MCF 10A (cell line): ENCODE measurements around the gene PLPP3. TPM values are rescaled to one million over a fixed set of nuclear protein-coding genes. Genes with fewer than 3 reads are reported as not detected.
A peak's percentile ranks its signal among the peaks of the same experiment; 100 is the strongest.

Experiments
- BruUV-seq: library from RNA; stranded (reverse); fragments of 400-500 nt; replicated peaks from 2 replicates; lab custom pipeline; 2021; lab: Mats Ljungman, UMichigan
- CTCF ChIA-PET: fragments of 300-600 bp; sonication (Branson Sonifier 250); formaldehyde crosslinking; extraction: SDS; loops from one replicate; lab custom pipeline; 2021; ENCODE audit warnings: antibody characterized with exemption, inconsistent platforms; lab: Yijun Ruan, JAX
- POLR2A ChIA-PET: fragments of 300-600, 350-650 bp; sonication (Branson Sonifier 250); formaldehyde crosslinking; extraction: SDS; loops from one replicate; lab custom pipeline; 2020; ENCODE audit warnings: antibody characterized with exemption, inconsistent platforms; lab: Yijun Ruan, JAX
- DNase-seq: peaks from one replicate; pipeline ENCODE4 v3.0.0-alpha.2; 2018; ENCODE audit not compliant: unreplicated experiment
- H3K27ac Mint-ChIP-seq: one replicate; pipeline ENCODE4 v1.8.0; 2022; ENCODE audit warnings: mild to moderate bottlenecking, low read depth, mixed read lengths; ENCODE audit not compliant: unreplicated experiment
- H3K27me3 Mint-ChIP-seq: one replicate; pipeline ENCODE4 v1.8.0; 2022; ENCODE audit warnings: mixed read lengths; ENCODE audit not compliant: insufficient read depth, unreplicated experiment
- H3K36me3 Mint-ChIP-seq: one replicate; pipeline ENCODE4 v1.8.0; 2022; ENCODE audit warnings: mild to moderate bottlenecking, moderate library complexity, mixed read lengths; ENCODE audit not compliant: insufficient read depth, unreplicated experiment
- H3K4me1 Mint-ChIP-seq: one replicate; pipeline ENCODE4 v1.8.0; 2022; ENCODE audit warnings: mixed read lengths; ENCODE audit not compliant: insufficient read depth, unreplicated experiment
- H3K4me3 Mint-ChIP-seq: one replicate; pipeline ENCODE4 v1.8.0; 2022; ENCODE audit warnings: mild to moderate bottlenecking, moderate library complexity, mixed read lengths; ENCODE audit not compliant: unreplicated experiment
- H3K9me3 Mint-ChIP-seq: one replicate; pipeline ENCODE4 v1.8.0; 2022; ENCODE audit warnings: mixed read lengths; ENCODE audit not compliant: unreplicated experiment
- CTCF ChIP-seq: fragments of 200-600 bp; IDR thresholded peaks from one replicate; pipeline ENCODE4 v1.8.0; 2022; ENCODE audit warnings: antibody characterized with exemption, mild to moderate bottlenecking; ENCODE audit not compliant: unreplicated experiment
- intact Hi-C: fragments of 100-400 bp; cut with micrococcal nuclease; formaldehyde crosslinking; loops from 2 replicates; pipeline ENCODE4 v1.14.1; 2022
- total RNA-seq: library from RNA; stranded (reverse); gene quantifications from 2 replicates; pipeline ENCODE4 v1.2.3, GENCODE V29; 2022

PLPP3 gene
- total RNA-seq, 1 experiment from 2014 or later, result 0.84 TPM

- H3K4me3 Mint-ChIP-seq, result no peak overlapping the region
- no peak overlapping the region for H3K27ac Mint-ChIP-seq
- H3K27me3 Mint-ChIP-seq, result no peaks in the 10 kb centered on the region
- POLR2A ChIA-PET, result interaction anchor here (0.6 kb wide), 1 partner anchor 52 kb away, joined by 3 read pairs; no protein-coding TSS in a partner anchor
- no peak for DNase-seq
- no peaks in the 10 kb centered on the region for H3K4me1 Mint-ChIP-seq
- BruUV-seq, result no TSS peak
- TF ChIP-seq CTCF, result no peak
- intact Hi-C loops, result no loop called here
- no peaks in the 10 kb centered on the region for H3K9me3 Mint-ChIP-seq
- H3K36me3 Mint-ChIP-seq, result no peaks in the 10 kb centered on the region
- CTCF ChIA-PET, result interaction anchor here (0.6 to 1.6 kb wide), 5 partner anchors 15 to 1160 kb away, joined by 3 to 7 read pairs (median 3); no protein-coding TSS in a partner anchor
Observed at GRCh38 chr1:56535939-56536338, 43.4 kb downstream of the PLPP3 start.

- Mint-ChIP-seq H3K4me3 (no peak overlapping the region), H3K27me3 (no peaks in the 10 kb centered on the region), H3K36me3 (no peaks in the 10 kb centered on the region), H3K27ac (no peak overlapping the region), H3K9me3 (no peaks in the 10 kb centered on the region), H3K4me1 (no peaks in the 10 kb centered on the region)
- ChIA-PET CTCF (interaction anchor here (0.7 to 1.6 kb wide), 5 partner anchors 15 to 1160 kb away, joined by 3 to 7 read pairs (median 3); no protein-coding TSS in a partner anchor), POLR2A (interaction anchor here (0.6 kb wide), 1 partner anchor 52 kb away, joined by 3 read pairs; no protein-coding TSS in a partner anchor)
- intact Hi-C loops, result no loop called here
- no peak for TF ChIP-seq CTCF
- no peak for DNase-seq
- no TSS peak for BruUV-seq
Observed at GRCh38 chr1:56535362-56535761, 44.0 kb downstream of the PLPP3 start.

GRCh38 chr1:56534130-56534651, 45.2 kb downstream of the PLPP3 start:
- no peaks in the 10 kb centered on the region for H3K27me3 Mint-ChIP-seq
- H3K4me1 Mint-ChIP-seq, result no peaks in the 10 kb centered on the region
- H3K9me3 Mint-ChIP-seq, result no peaks in the 10 kb centered on the region
- H3K36me3 Mint-ChIP-seq, result no peaks in the 10 kb centered on the region
- CTCF ChIA-PET, result interaction anchor here (0.6 to 1.6 kb wide), 2 partner anchors 14 to 1139 kb away, joined by 4 to 7 read pairs; no protein-coding TSS in a partner anchor
- POLR2A ChIA-PET, result no interaction called here
- no peak for TF ChIP-seq CTCF
- no peak overlapping the region for H3K4me3 Mint-ChIP-seq
- H3K27ac Mint-ChIP-seq, result no peak overlapping the region
- intact Hi-C loops, result no loop called here
- DNase-seq, result no peak
- BruUV-seq, result no TSS peak

- ChIA-PET POLR2A (no interaction called here), CTCF (interaction anchor here (0.6 kb wide), 3 partner anchors 10 to 1952 kb away, joined by 3 to 4 read pairs (median 3); no protein-coding TSS in a partner anchor)
- no peak for TF ChIP-seq CTCF
- Mint-ChIP-seq H3K9me3 (no peaks in the 10 kb centered on the region), H3K4me1 (no peaks in the 10 kb centered on the region), H3K36me3 (no peaks in the 10 kb centered on the region), H3K27ac (no peak overlapping the region), H3K27me3 (no peaks in the 10 kb centered on the region), H3K4me3 (no peak overlapping the region)
- intact Hi-C loops, result no loop called here
- BruUV-seq, result no TSS peak
- peak; percentile 23 for DNase-seq
Observed at GRCh38 chr1:56533621-56534020, 45.7 kb downstream of the PLPP3 start.
